Measurements from ENCODE around the gene COL24A1. TPM values are rescaled to one million over a fixed set of nuclear protein-coding genes. Genes with fewer than 3 reads are reported as not detected.
"Not testable (repeated sequence)": the region's sequence is repeated elsewhere in the genome, so short reads cannot be mapped to it uniquely, and the experiment has no call there.

Gene COL24A1
- total RNA-seq, 1 donor from 2014 or later = 1.1 TPM

DNA sequence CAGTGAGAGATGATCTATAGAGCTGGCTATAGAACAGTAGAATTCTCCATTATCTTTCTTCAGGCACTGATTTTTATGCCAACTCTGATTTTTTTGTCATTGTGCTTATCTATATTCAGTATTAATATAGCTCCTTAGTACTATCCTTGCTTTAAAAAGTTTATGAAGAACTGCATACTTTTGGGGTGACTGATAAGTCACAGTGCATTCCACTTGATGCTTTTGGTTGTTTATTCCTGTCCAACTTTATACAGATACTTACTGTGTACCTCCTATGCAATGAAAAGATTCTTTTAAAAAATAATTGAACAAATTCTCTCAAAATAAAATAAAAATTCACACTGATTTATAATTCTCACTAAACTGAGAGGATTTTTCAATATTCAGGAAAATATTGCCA is 71.6 kb downstream of the COL24A1 start:
- Histone ChIP-seq H3K9me3 (no peaks in the 10 kb centered on the region), H3K4me3 (no peak overlapping the region), H3K36me3 (no peaks in the 10 kb centered on the region), H3K27me3 (ENCODE audit: low read depth) (no peaks in the 10 kb centered on the region), H3K4me1 (no peaks in the 10 kb centered on the region), H3K27ac (no peak overlapping the region)
- ATAC-seq (no peak), DNase-seq (no peak)
- intact Hi-C loops (cut with DNase I) = no loop called here
- TF ChIP-seq, protein P1, sequence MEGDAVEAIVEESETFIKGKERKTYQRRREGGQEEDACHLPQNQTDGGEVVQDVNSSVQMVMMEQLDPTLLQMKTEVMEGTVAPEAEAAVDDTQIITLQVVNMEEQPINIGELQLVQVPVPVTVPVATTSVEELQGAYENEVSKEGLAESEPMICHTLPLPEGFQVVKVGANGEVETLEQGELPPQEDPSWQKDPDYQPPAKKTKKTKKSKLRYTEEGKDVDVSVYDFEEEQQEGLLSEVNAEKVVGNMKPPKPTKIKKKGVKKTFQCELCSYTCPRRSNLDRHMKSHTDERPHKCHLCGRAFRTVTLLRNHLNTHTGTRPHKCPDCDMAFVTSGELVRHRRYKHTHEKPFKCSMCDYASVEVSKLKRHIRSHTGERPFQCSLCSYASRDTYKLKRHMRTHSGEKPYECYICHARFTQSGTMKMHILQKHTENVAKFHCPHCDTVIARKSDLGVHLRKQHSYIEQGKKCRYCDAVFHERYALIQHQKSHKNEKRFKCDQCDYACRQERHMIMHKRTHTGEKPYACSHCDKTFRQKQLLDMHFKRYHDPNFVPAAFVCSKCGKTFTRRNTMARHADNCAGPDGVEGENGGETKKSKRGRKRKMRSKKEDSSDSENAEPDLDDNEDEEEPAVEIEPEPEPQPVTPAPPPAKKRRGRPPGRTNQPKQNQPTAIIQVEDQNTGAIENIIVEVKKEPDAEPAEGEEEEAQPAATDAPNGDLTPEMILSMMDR (IDR thresholded peaks at IDR 0.05) = no peak

GRCh38 chr1:86082183-86082582 is 74.4 kb downstream of the COL24A1 start:
- Histone ChIP-seq H3K9me3 (no peaks in the 10 kb centered on the region), H3K27me3 (ENCODE audit: low read depth) (no peaks in the 10 kb centered on the region), H3K4me3 (no peak overlapping the region), H3K4me1 (no peaks in the 10 kb centered on the region), H3K36me3 (no peaks in the 10 kb centered on the region), H3K27ac (no peak overlapping the region)
- TF ChIP-seq, protein P1 (IDR thresholded peaks at IDR 0.05) = no peak
- intact Hi-C loops (cut with DNase I) = no loop called here
- ATAC-seq (no peak), DNase-seq (no peak)

DNA sequence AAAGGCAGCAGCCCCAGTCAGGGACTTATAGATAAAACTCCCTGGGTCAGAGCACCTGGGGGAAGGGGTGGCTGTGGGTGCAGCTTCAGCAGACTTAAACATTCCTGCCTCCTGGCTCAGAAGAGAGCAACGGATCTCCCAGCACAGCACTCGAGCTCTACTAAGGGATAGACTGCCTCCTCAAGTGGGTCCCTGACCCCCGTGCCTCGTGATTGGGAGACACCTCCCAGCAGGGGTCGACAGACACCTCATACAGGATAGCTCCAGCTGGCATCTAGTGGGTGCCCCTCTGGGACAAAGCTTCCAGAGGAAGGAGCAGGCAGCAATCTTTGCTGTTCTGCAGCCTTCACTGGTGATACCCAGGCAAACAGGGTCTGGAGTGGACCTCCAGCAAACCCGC is 84.1 kb downstream of the COL24A1 start:
- H3K9me3 ChIP-seq; H3K36me3 ChIP-seq; H3K4me1 ChIP-seq; intact Hi-C loops (cut with DNase I); H3K27ac ChIP-seq; DNase-seq; H3K4me3 ChIP-seq; H3K27me3 ChIP-seq (ENCODE audit: low read depth); ATAC-seq: not testable (repeated sequence)

- H3K36me3 ChIP-seq; DNase-seq; H3K4me1 ChIP-seq; intact Hi-C loops (cut with DNase I); ATAC-seq; H3K27ac ChIP-seq; H3K9me3 ChIP-seq; H3K27me3 ChIP-seq (ENCODE audit: low read depth); H3K4me3 ChIP-seq: not testable (repeated sequence)
Observed at GRCh38 chr1:86071870-86072269, 84.7 kb downstream of the COL24A1 start.

- intact Hi-C loops (cut with DNase I) = no loop called here
- ATAC-seq (no peak), DNase-seq (no peak)
- no peaks in the 10 kb centered on the region for H3K9me3 ChIP-seq
- no peaks in the 10 kb centered on the region for H3K36me3 ChIP-seq
- H3K27ac ChIP-seq = no peak overlapping the region
- no peaks in the 10 kb centered on the region for H3K4me1 ChIP-seq
- no peak overlapping the region for H3K4me3 ChIP-seq
- no peaks in the 10 kb centered on the region for H3K27me3 ChIP-seq (ENCODE audit: low read depth)
- TF ChIP-seq, protein P1 (IDR thresholded peaks at IDR 0.05) = no peak
Observed at GRCh38 chr1:86069757-86070145, 86.8 kb downstream of the COL24A1 start.

GRCh38 chr1:86068841-86069756 is 87.5 kb downstream of the COL24A1 start:
- H3K4me1 ChIP-seq = no peaks in the 10 kb centered on the region
- DNase-seq (no peak), ATAC-seq (no peak)
- TF ChIP-seq, protein P1 (IDR thresholded peaks at IDR 0.05) = no peak
- no peaks in the 10 kb centered on the region for H3K36me3 ChIP-seq
- no peaks in the 10 kb centered on the region for H3K9me3 ChIP-seq
- no peak overlapping the region for H3K27ac ChIP-seq
- no peaks in the 10 kb centered on the region for H3K27me3 ChIP-seq (ENCODE audit: low read depth)
- intact Hi-C loops (cut with DNase I) = no loop called here
- H3K4me3 ChIP-seq = no peak overlapping the region
